Lower lobe of right lung (tissue), 2 donors: ENCODE data around the gene DDIAS. TPM values are rescaled to one million over a fixed set of nuclear protein-coding genes. Genes with fewer than 3 reads are reported as not detected.

Experiments
- ATAC-seq, 2 donors: fragments of 200-7000 bp; cut with Tn5 transposase; one replicate each; pipeline ENCODE4 v1.9.1; 2020 to 2022; ENCODE audit warnings: mild to moderate bottlenecking in 2 of 2, moderate library complexity in 2 of 2
- DNase-seq: peaks from one replicate; pipeline ENCODE4 v3.0.0-alpha.2; 2020
- H3K27ac ChIP-seq: fragments of 200-600 bp; one replicate; pipeline ENCODE4 v1.8.0; 2022
- H3K27me3 ChIP-seq: fragments of 200-600 bp; one replicate; pipeline ENCODE4 v1.8.0; 2022; ENCODE audit warnings: low read depth
- H3K36me3 ChIP-seq: fragments of 200-600 bp; one replicate; pipeline ENCODE4 v1.8.0; 2022; ENCODE audit warnings: mild to moderate bottlenecking
- H3K4me1 ChIP-seq: fragments of 200-600 bp; one replicate; pipeline ENCODE4 v1.8.0; 2022
- H3K4me3 ChIP-seq: fragments of 200-600 bp; one replicate; pipeline ENCODE4 v1.8.0; 2022; ENCODE audit warnings: mild to moderate bottlenecking
- H3K9me3 ChIP-seq: fragments of 200-600 bp; one replicate; pipeline ENCODE4 v1.8.0; 2022
- intact Hi-C: fragments of 100-400 bp; cut with DNase I; formaldehyde crosslinking; loops from one replicate; pipeline ENCODE4 v1.11.0; 2022
- total RNA-seq: library from RNA; stranded (reverse); fragmentation: NEBNext Ultra II Directional; extraction: Animal tissue kit (Norgen Biotek cat#: 25700); gene quantifications from one replicate; pipeline ENCODE4 v1.2.1, GENCODE V29; 2021
- TF ChIP-seq, protein P1 (sequence below): fragments of 200-600 bp; IDR thresholded peaks from one replicate; pipeline ENCODE4 v1.8.0; 2022; ENCODE audit warnings: antibody characterized with exemption, mild to moderate bottlenecking
- donor health status: DM: no; HTN: yes; CAD: no; lungs with severe emphysema.

DDIAS gene
- total RNA-seq, 1 donor from 2014 or later, result 13.3 TPM

DNA sequence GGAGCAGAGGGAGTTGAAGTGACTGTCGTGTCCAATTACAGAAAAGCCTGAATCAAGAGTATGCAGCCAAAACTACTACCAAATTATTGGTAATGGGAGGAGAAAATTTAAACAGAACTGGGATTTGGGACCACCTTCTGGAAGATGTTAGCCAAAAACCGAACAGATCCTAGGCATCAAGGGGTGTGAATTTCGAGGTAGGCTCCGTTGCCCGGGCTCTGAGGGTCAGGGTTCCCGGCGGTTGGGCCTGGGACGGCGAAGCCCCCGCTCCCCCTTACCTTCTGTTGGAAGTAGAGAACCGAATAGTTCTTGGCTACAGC, 1.6 kb upstream of the DDIAS start:
- peaks cover 46% of the 10 kb centered on the region for H3K4me1 ChIP-seq
- TF ChIP-seq, protein P1, sequence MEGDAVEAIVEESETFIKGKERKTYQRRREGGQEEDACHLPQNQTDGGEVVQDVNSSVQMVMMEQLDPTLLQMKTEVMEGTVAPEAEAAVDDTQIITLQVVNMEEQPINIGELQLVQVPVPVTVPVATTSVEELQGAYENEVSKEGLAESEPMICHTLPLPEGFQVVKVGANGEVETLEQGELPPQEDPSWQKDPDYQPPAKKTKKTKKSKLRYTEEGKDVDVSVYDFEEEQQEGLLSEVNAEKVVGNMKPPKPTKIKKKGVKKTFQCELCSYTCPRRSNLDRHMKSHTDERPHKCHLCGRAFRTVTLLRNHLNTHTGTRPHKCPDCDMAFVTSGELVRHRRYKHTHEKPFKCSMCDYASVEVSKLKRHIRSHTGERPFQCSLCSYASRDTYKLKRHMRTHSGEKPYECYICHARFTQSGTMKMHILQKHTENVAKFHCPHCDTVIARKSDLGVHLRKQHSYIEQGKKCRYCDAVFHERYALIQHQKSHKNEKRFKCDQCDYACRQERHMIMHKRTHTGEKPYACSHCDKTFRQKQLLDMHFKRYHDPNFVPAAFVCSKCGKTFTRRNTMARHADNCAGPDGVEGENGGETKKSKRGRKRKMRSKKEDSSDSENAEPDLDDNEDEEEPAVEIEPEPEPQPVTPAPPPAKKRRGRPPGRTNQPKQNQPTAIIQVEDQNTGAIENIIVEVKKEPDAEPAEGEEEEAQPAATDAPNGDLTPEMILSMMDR, result no peak
- no peaks in the 10 kb centered on the region for H3K27me3 ChIP-seq
- H3K36me3 ChIP-seq, result no peaks in the 10 kb centered on the region
- H3K4me3 ChIP-seq, result peak overlapping the region; percentile 74
- DNase-seq (no peak), ATAC-seq (peak in 1 of 2 donors; percentile 4)
- no peaks in the 10 kb centered on the region for H3K9me3 ChIP-seq
- intact Hi-C loops, result loop anchor here (10.0 kb wide), 2 partner anchors 295 to 355 kb away; partner anchors contain the start of gene ANKRD42
- H3K27ac ChIP-seq, result peak overlapping the region; percentile 86

DNA sequence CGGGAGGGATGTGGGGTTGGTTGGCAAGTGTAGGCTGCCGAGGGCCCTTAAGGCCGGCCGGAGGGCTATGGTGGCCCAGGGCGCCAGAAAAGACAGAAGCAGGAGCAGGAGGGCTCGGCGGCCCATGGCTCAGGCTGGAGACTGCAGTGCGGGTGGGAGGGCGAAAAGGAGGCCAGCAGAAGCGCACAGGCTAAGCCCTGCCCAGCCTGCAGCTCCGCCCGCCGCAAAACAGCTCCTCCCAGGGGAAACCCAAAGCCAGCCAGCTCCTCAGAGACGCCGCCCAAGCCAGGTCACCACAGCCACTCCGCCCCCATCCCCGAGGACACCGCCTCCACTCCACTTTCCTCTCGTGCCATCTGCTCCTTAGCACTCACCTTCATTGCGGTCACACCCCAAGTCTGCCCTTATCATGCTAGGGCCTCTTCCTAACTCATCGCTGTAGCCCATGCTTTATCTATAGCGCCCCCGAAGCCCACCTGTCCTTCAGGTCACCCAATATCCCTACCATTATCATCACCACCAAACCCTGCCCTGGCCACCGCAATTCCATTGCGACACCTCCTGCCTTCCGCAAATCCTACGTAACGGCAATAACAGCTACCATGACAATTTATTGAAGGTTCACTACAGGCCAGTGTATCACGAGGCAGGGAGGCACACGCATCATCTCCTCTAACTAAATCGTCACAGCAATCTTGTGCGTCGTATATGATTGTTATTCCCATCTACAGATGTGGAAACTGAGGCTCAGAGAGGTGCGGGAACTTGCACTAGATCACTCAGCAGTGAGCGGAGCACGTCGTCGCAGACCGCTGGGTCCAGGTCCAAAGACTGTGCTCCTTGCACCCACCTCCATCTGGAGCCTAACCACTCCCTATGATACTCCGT, 1.0 kb upstream of the DDIAS start, which contains the start of gene PRCP:
TSS of gene PRCP (minus strand) at position 154 of the 888 bp plus-strand sequence. CDS start at position 126, 28 bp downstream.
- Histone ChIP-seq H3K36me3 (no peaks in the 10 kb centered on the region), H3K27ac (peak within 1 kb of the TSS; percentile 86), H3K4me1 (peaks cover 41% of the 10 kb centered on the region), H3K27me3 (no peaks in the 10 kb centered on the region), H3K4me3 (peak within 1 kb of the TSS; percentile 74), H3K9me3 (no peaks in the 10 kb centered on the region)
- intact Hi-C loops, result loop anchor here (10.0 kb wide), 2 partner anchors 294 to 354 kb away; partner anchors contain the start of gene ANKRD42
- peak; percentile 97 for DNase-seq
- TF ChIP-seq, protein P1, result no peak
- peak; percentile 97 to 98 for ATAC-seq

DNA sequence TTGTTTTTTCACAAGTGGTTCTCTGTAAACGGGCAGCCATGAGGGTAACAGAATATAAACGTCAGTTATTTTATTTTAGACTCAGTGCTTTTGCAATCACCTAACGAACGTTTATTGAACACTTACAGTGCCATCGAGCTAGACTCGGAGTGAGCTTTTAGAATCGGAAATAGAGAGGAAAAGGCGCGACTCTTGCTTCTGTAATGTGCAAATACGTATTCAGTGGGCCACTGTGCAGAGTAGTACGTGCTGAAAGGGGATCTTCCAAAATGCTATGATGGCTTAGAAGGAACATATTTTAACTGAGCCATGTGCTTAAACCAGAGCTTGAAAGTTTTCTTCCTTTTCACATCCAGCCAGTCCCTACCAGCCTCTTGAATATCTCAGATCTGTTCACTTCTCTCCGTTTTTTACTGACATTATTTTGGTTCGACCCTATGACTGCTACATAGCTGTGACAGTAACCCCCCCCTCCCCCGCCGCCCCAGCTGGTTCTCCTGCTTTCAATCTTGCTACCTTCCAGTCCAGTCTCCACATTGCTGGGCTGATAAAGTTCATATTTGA, 468 bp downstream of the DDIAS start:
- intact Hi-C loops, result loop anchor here (10.0 kb wide), 2 partner anchors 293 to 353 kb away; partner anchors contain the start of gene ANKRD42
- peak overlapping the region; percentile 74 for H3K4me3 ChIP-seq

DNA sequence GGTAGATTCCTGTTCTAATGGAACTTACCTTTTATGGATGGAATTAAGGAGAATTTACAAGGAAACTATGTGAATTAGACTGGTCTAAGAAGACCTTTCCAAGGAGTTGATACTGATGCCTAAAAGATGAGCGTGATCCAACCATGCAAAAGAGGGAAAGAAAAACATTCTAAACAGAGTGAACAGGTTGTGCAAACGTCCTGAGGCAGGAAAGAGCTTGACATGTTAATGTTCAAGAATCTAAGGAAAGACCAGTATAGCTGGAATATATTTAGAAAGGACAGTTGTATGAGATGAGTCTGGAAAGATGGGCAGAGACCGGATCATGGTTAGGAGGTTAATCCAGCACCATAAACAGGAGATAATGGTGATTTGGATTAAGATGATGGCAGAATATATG, 1.3 kb downstream of the DDIAS start:
- no peak overlapping the region for H3K27ac ChIP-seq
- peaks cover 31% of the 10 kb centered on the region for H3K4me1 ChIP-seq
- DNase-seq, result no peak
- no peak overlapping the region for H3K4me3 ChIP-seq
- H3K9me3 ChIP-seq, result no peaks in the 10 kb centered on the region
- H3K27me3 ChIP-seq, result no peaks in the 10 kb centered on the region
- no peak for ATAC-seq
- no peaks in the 10 kb centered on the region for H3K36me3 ChIP-seq
- intact Hi-C loops, result loop anchor here (10.0 kb wide), 2 partner anchors 292 to 352 kb away; partner anchors contain the start of gene ANKRD42
- TF ChIP-seq, protein P1, result no peak

More for the DNA sequence above, 468 bp downstream of the DDIAS start:
- H3K36me3 ChIP-seq, result no peaks in the 10 kb centered on the region
- TF ChIP-seq, protein P1, result no peak
- H3K9me3 ChIP-seq, result no peaks in the 10 kb centered on the region
- no peak overlapping the region for H3K27ac ChIP-seq
- H3K27me3 ChIP-seq, result no peaks in the 10 kb centered on the region
- no peak for DNase-seq
- ATAC-seq, result no peak
- peaks cover 40% of the 10 kb centered on the region for H3K4me1 ChIP-seq

DNA sequence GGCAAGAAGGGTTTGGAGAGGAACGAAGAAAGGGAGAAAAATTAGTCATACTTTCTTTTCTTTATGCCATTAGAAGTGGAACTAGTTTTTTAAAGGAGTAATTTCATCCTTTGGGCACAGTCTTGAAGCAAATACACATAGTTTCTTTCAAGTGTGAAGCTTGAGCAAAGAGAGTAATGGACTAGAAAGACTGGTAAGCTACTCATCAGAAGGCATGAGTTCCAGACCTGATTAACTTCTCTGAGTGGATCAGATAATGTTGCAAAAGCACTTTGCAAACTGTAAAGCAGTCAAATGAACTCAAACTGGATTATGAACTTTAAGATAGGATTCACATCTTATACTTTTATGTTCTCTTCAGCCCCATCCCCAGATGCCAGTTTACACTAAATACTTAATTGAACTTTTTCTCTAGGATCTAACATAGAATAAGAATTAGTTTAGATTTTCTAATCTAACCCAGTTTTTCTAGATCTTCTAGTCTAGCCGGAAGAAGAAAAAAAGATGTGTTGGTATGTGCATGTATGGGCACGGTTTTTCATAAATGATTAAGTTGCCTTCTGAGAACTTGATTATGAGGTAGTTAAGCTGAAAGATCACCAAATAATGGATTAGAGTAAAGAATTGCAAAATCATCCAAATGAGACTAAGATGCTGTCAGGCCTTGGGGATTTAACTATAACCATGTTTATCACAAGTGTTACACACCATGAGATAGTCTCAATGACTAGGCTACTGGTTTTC, 2.5 kb downstream of the DDIAS start:
- DNase-seq, result no peak
- Histone ChIP-seq H3K4me3 (no peak overlapping the region), H3K27ac (no peak overlapping the region), H3K9me3 (no peaks in the 10 kb centered on the region), H3K27me3 (no peaks in the 10 kb centered on the region), H3K36me3 (no peaks in the 10 kb centered on the region), H3K4me1 (peaks cover 21% of the 10 kb centered on the region)
- TF ChIP-seq, protein P1, result no peak
- intact Hi-C loops, result loop anchor here (10.0 kb wide), 2 partner anchors 291 to 351 kb away; partner anchors contain the start of gene ANKRD42
- ATAC-seq, result no peak
